CD4-positive, alpha-beta T cell (primary cell): Measurements from ENCODE around the gene PDLIM5. TPM values are rescaled to one million over a fixed set of nuclear protein-coding genes. Genes with fewer than 3 reads are reported as not detected.

Experiments used
- ATAC-seq: fragments of 200-7000 bp; cut with Tn5 transposase; one replicate; pipeline ENCODE4 v1.10.0; 2022; ENCODE audit warnings: mild to moderate bottlenecking; ENCODE audit not compliant: poor library complexity
- CTCF ChIA-PET: fragments of 350-600 bp; sonication (Branson Sonifier 250); formaldehyde crosslinking; loops from one replicate; lab custom pipeline; 2021; ENCODE audit warnings: antibody characterized with exemption, inconsistent platforms; lab: Charles Lee
- POLR2A ChIA-PET: fragments of 350-600 bp; sonication (Branson Sonifier 250); formaldehyde crosslinking; loops from one replicate; lab custom pipeline; 2021; ENCODE audit warnings: antibody characterized with exemption, inconsistent platforms; lab: Charles Lee
- DNase-seq, 14 experiments: peaks; one replicate each; pipeline ENCODE4 v3.0.0-alpha.2; 2013 to 2020; ENCODE audit warnings: mixed read lengths in 2 of 14
- H3K27ac ChIP-seq, 2 donors: one replicate each; pipeline versions ENCODE4 v1.5.1 to v1.7.0; 2013; ENCODE audit warnings: low read length in 2 of 2, low read depth in 1 of 2, mild to moderate bottlenecking in 1 of 2
- H3K27me3 ChIP-seq, 2 experiments: 1 replicate in 1 of 2; 2 replicates in 1 of 2; pipeline versions ENCODE4 v1.6.1 to v1.7.0; 2013; ENCODE audit warnings: low read length in 2 of 2, control low read depth in 1 of 2, mild to moderate bottlenecking in 1 of 2, moderate library complexity in 1 of 2; ENCODE audit not compliant: insufficient read depth in 2 of 2, control insufficient read depth in 1 of 2
- H3K36me3 ChIP-seq: one replicate; pipeline ENCODE4 v1.6.1; 2013; ENCODE audit warnings: low read length, control low read depth; ENCODE audit not compliant: insufficient read depth
- H3K4me1 ChIP-seq: one replicate; pipeline ENCODE4 v1.6.1; 2013; ENCODE audit warnings: low read length, control low read depth; ENCODE audit not compliant: insufficient read depth
- H3K4me3 ChIP-seq: one replicate; pipeline ENCODE4 v1.5.1; 2013; ENCODE audit warnings: mild to moderate bottlenecking, low read length, moderate library complexity
- H3K9me3 ChIP-seq, 2 experiments: 1 replicate in 1 of 2; 2 replicates in 1 of 2; pipeline versions ENCODE4 v1.6.1 to v1.7.0; 2013; ENCODE audit warnings: low read length in 2 of 2, mild to moderate bottlenecking in 2 of 2, control low read depth in 1 of 2, moderate library complexity in 1 of 2; ENCODE audit not compliant: control insufficient read depth in 1 of 2, insufficient read depth in 1 of 2
- H3K27ac Mint-ChIP-seq: one replicate; pipeline ENCODE4 v1.8.0; 2020; ENCODE audit warnings: mixed read lengths
- H3K27me3 Mint-ChIP-seq: one replicate; pipeline ENCODE4 v1.8.0; 2021; ENCODE audit warnings: mixed read lengths
- H3K36me3 Mint-ChIP-seq: one replicate; pipeline ENCODE4 v1.8.0; 2021; ENCODE audit warnings: low read depth, mixed read lengths
- H3K4me1 Mint-ChIP-seq: one replicate; pipeline ENCODE4 v1.8.0; 2021; ENCODE audit warnings: low read depth, mixed read lengths
- H3K4me3 Mint-ChIP-seq: one replicate; pipeline ENCODE4 v1.8.0; 2020; ENCODE audit warnings: mild to moderate bottlenecking, mixed read lengths
- H3K9me3 Mint-ChIP-seq: one replicate; pipeline ENCODE4 v1.8.0; 2020; ENCODE audit warnings: mixed read lengths
- intact Hi-C, 2 experiments: fragments of 100-400 bp; cut with DNase I in 1 of 2; cut with micrococcal nuclease in 1 of 2; formaldehyde crosslinking; loops; one replicate each; pipeline versions ENCODE4 v1.15.1 to v1.9.0; 2023 to 2025; cut with DNase I, micrococcal nuclease
- total RNA-seq, 174 experiments: library from RNA in 2 of 174; stranded (reverse) in 2 of 174; gene quantifications; one replicate each; pipeline ENCODE4 v1.2.3 and lab custom pipeline; 2021 to 2026
- TF ChIP-seq, protein P1 (sequence below): fragments of 200-600 bp; IDR thresholded peaks from one replicate; pipeline ENCODE4 v1.8.0; 2022; ENCODE audit warnings: antibody characterized with exemption, mild to moderate bottlenecking

Gene PDLIM5
- total RNA-seq, 2 experiments from 2014 or later, result 23.0 to 23.1 TPM

DNA sequence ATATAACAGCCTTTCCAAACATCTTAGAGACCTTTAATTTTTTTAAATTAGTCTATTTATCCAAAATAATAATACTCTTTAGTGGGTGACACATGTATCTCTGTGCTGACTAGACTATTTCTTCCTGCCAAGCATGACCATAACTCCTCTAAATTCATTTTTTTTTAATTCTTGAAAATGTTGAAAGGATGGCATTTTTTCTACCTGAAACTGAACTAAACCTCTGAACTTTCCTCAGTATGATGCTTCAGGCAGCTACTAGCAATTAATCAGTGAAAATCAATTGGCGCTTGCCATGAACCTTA, 42.4 kb upstream of the PDLIM5 start:
- H3K9me3 ChIP-seq, result no peaks in the 10 kb centered on the region
- H3K4me1 Mint-ChIP-seq, result peaks cover 4% of the 10 kb centered on the region
- no peak for DNase-seq
- no peak for ATAC-seq
- H3K27me3 ChIP-seq, result no peaks in the 10 kb centered on the region
- no peaks in the 10 kb centered on the region for H3K36me3 Mint-ChIP-seq
- no peaks in the 10 kb centered on the region for H3K4me1 ChIP-seq
- H3K4me3 ChIP-seq, result no peak overlapping the region
- H3K36me3 ChIP-seq, result no peaks in the 10 kb centered on the region
- TF ChIP-seq, protein P1, sequence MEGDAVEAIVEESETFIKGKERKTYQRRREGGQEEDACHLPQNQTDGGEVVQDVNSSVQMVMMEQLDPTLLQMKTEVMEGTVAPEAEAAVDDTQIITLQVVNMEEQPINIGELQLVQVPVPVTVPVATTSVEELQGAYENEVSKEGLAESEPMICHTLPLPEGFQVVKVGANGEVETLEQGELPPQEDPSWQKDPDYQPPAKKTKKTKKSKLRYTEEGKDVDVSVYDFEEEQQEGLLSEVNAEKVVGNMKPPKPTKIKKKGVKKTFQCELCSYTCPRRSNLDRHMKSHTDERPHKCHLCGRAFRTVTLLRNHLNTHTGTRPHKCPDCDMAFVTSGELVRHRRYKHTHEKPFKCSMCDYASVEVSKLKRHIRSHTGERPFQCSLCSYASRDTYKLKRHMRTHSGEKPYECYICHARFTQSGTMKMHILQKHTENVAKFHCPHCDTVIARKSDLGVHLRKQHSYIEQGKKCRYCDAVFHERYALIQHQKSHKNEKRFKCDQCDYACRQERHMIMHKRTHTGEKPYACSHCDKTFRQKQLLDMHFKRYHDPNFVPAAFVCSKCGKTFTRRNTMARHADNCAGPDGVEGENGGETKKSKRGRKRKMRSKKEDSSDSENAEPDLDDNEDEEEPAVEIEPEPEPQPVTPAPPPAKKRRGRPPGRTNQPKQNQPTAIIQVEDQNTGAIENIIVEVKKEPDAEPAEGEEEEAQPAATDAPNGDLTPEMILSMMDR, result no peak
- ChIA-PET POLR2A (no interaction called here), CTCF (no interaction called here)
- H3K27ac ChIP-seq, result no peak overlapping the region
- intact Hi-C loops, result no loop called here
- H3K27ac Mint-ChIP-seq, result no peak overlapping the region
- no peak overlapping the region for H3K4me3 Mint-ChIP-seq
- peaks cover 16% of the 10 kb centered on the region for H3K27me3 Mint-ChIP-seq
- H3K9me3 Mint-ChIP-seq, result no peaks in the 10 kb centered on the region

GRCh38 chr4:94409962-94410361, 41.8 kb upstream of the PDLIM5 start:
- no peaks in the 10 kb centered on the region for H3K4me1 ChIP-seq
- H3K4me3 ChIP-seq, result no peak overlapping the region
- CTCF ChIA-PET, result no interaction called here
- TF ChIP-seq, protein P1, result no peak
- POLR2A ChIA-PET, result no interaction called here
- Mint-ChIP-seq H3K4me3 (no peak overlapping the region), H3K9me3 (no peaks in the 10 kb centered on the region), H3K4me1 (peaks cover 4% of the 10 kb centered on the region), H3K27ac (no peak overlapping the region), H3K36me3 (no peaks in the 10 kb centered on the region), H3K27me3 (peaks cover 23% of the 10 kb centered on the region)
- no peak overlapping the region for H3K27ac ChIP-seq
- no peak for ATAC-seq
- H3K27me3 ChIP-seq, result no peaks in the 10 kb centered on the region
- no peaks in the 10 kb centered on the region for H3K9me3 ChIP-seq
- intact Hi-C loops, result no loop called here
- DNase-seq, result no peak
- H3K36me3 ChIP-seq, result no peaks in the 10 kb centered on the region

DNA sequence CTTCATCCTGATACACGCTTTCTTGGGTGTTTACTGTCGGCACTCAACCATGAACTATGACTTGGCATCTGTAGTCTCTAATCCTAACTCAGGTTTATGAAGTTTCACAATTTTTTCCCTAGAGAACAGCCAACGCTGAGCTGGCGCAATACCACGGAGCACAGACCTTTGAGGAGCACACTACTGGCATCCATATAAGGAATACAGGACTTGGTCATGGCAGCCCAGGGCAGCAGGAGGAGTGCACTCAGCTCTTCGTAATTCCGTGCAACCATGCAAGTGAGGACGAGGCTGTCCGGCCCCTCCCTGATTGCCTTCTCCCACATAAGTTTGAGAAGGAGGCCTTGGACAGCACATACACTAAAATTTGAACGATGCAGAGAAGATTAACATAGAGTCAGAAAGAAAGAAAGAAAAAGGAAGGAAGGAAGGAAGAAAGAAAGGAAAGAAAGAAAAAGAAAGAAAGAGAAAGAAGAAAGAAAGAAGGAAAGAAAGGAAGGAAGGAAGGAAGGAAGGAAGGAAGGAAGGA, 41.0 kb upstream of the PDLIM5 start:
- H3K4me1 Mint-ChIP-seq, result peaks cover 4% of the 10 kb centered on the region
- peaks cover 0 to 3% of the 10 kb centered on the region in 2 experiments for H3K9me3 ChIP-seq
- ChIA-PET CTCF (interaction anchor here (1.2 kb wide), 1 partner anchor 21 kb away, joined by 3 read pairs; no protein-coding TSS in a partner anchor), POLR2A (no interaction called here)
- H3K36me3 ChIP-seq, result no peaks in the 10 kb centered on the region
- peaks cover 26% of the 10 kb centered on the region for H3K27me3 Mint-ChIP-seq
- DNase-seq (no peak), ATAC-seq (no peak)
- no peak overlapping the region for H3K27ac Mint-ChIP-seq
- no peaks in the 10 kb centered on the region for H3K9me3 Mint-ChIP-seq
- H3K4me3 ChIP-seq, result no peak overlapping the region
- H3K27me3 ChIP-seq, result no peaks in the 10 kb centered on the region
- TF ChIP-seq, protein P1, result no peak
- no peaks in the 10 kb centered on the region for H3K36me3 Mint-ChIP-seq
- H3K27ac ChIP-seq, result no peak overlapping the region
- intact Hi-C loops, result no loop called here
- no peaks in the 10 kb centered on the region for H3K4me1 ChIP-seq
- no peak overlapping the region for H3K4me3 Mint-ChIP-seq
